Measurements from ENCODE around the gene PIP5K1B.

DNA sequence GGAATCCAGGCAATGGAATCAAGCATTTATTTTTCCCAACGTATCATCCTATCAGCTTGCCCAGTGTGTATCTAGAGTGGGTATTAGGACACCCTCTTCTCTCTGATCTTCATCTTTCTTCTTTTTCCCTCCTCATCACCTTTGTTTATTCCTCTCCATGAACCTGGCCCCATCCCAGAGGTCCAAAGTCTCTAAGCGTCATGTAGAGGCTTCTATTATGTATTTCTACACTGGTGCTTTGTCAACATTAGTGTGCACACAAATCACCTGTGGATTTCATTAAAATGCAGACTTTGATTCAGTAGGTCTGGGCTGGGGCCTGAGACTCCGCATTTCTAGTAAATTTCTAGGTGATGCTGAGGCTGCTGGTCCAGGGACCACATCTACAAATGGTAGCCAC is 19.8 kb upstream of the PIP5K1B start:
- TF ChIP-seq EZH2 (IDR thresholded peaks at IDR 0.05) (no peak), POLR2AphosphoS5 (IDR thresholded peaks at IDR 0.05; ENCODE audit: low read depth, low read length) (no peak), POLR2A (IDR thresholded peaks at IDR 0.05; ENCODE audit: borderline replicate concordance, extremely low read depth, insufficient read depth, insufficient read length) (no peak)
- TF ChIP-seq, protein P1, sequence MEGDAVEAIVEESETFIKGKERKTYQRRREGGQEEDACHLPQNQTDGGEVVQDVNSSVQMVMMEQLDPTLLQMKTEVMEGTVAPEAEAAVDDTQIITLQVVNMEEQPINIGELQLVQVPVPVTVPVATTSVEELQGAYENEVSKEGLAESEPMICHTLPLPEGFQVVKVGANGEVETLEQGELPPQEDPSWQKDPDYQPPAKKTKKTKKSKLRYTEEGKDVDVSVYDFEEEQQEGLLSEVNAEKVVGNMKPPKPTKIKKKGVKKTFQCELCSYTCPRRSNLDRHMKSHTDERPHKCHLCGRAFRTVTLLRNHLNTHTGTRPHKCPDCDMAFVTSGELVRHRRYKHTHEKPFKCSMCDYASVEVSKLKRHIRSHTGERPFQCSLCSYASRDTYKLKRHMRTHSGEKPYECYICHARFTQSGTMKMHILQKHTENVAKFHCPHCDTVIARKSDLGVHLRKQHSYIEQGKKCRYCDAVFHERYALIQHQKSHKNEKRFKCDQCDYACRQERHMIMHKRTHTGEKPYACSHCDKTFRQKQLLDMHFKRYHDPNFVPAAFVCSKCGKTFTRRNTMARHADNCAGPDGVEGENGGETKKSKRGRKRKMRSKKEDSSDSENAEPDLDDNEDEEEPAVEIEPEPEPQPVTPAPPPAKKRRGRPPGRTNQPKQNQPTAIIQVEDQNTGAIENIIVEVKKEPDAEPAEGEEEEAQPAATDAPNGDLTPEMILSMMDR (IDR thresholded peaks at IDR 0.05 in 2 of 3, conservative IDR thresholded peaks at IDR 0.05 in 1 of 3; ENCODE audit: borderline replicate concordance in 1 of 3, insufficient read depth in 1 of 3, low read depth in 2 of 3, low read length in 2 of 3): no peak
- TF ChIP-seq, protein P2, sequence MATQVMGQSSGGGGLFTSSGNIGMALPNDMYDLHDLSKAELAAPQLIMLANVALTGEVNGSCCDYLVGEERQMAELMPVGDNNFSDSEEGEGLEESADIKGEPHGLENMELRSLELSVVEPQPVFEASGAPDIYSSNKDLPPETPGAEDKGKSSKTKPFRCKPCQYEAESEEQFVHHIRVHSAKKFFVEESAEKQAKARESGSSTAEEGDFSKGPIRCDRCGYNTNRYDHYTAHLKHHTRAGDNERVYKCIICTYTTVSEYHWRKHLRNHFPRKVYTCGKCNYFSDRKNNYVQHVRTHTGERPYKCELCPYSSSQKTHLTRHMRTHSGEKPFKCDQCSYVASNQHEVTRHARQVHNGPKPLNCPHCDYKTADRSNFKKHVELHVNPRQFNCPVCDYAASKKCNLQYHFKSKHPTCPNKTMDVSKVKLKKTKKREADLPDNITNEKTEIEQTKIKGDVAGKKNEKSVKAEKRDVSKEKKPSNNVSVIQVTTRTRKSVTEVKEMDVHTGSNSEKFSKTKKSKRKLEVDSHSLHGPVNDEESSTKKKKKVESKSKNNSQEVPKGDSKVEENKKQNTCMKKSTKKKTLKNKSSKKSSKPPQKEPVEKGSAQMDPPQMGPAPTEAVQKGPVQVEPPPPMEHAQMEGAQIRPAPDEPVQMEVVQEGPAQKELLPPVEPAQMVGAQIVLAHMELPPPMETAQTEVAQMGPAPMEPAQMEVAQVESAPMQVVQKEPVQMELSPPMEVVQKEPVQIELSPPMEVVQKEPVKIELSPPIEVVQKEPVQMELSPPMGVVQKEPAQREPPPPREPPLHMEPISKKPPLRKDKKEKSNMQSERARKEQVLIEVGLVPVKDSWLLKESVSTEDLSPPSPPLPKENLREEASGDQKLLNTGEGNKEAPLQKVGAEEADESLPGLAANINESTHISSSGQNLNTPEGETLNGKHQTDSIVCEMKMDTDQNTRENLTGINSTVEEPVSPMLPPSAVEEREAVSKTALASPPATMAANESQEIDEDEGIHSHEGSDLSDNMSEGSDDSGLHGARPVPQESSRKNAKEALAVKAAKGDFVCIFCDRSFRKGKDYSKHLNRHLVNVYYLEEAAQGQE (IDR thresholded peaks at IDR 0.05; ENCODE audit: low read depth): no peak
- TF ChIP-seq, protein P3, sequence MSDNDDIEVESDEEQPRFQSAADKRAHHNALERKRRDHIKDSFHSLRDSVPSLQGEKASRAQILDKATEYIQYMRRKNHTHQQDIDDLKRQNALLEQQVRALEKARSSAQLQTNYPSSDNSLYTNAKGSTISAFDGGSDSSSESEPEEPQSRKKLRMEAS (IDR thresholded peaks at IDR 0.05): no peak

Data from HCT116 (cell line).